Left renal pelvis (tissue), 4 donors: ENCODE data around the gene NR2F1. TPM values are rescaled to one million over a fixed set of nuclear protein-coding genes. Genes with fewer than 3 reads are reported as not detected.

Experiments used
- DNase-seq, 4 donors: peaks; one replicate each; pipeline ENCODE4 v3.0.0-alpha.2; 2013; ENCODE audit warnings: low read depth in 4 of 4, low spot score in 3 of 4
- polyA plus RNA-seq, 4 donors: library from polyadenylated mRNA; unstranded; fragments of 120-200 nt; gene quantifications; one replicate each; pipeline ENCODE4 v1.2.1, GENCODE V29; 2013; ENCODE audit not compliant: insufficient read length in 4 of 4

The NR2F1 gene
- polyA plus RNA-seq, 4 donors, result 223 to 932 (median 260) TPM

DNA sequence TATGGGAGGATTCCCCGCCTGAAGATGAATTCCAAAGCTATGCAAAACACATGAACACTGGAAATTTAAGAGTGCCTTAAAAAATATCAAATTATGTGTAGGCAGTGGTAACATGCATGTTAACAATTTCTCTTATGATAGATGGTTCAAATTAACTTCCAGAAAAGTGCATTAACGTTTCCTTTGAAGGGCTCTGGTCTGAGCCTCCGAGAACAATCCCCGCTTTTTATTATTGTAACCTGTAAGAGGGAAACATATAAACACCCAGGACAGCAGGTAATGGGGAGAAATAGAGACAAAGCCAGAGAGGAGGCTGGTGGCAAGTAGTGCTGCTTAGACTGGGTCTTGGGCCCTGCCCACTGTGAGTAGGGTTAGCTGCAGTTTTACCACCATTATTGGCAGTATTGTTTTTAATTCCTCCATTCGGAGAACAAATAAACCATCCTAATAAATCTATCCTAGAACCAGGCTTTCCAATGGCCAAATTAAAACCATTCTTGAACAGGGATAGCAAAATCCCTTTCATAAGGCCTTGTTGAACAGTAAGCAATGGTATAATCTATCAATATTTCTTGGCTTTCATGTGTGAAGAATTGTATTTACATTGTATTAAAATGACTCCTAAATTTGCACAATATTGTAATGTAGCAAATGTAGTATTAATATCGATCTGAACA is 6.3 kb downstream of the NR2F1 start:
- DNase-seq, result no peak

DNA sequence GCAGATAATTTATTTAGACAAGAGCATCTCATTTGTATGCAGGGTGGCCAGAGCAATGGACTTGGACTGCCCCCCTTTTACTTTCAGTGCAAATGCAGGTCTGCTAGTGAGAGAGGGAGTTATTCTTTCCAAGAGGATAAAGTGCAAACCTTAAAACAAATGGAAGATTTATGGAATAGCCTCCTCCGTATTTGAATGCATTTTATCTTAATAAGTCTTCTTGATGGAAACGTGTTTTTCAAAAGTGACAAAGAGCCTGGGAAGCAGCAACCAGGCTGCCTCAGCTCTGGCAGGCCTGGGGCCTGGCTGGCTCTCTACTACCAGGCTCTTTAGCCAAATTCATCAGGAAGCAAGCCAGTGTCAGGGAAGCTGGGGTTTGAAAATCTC is 6.8 kb downstream of the NR2F1 start:
- no peak for DNase-seq

DNA sequence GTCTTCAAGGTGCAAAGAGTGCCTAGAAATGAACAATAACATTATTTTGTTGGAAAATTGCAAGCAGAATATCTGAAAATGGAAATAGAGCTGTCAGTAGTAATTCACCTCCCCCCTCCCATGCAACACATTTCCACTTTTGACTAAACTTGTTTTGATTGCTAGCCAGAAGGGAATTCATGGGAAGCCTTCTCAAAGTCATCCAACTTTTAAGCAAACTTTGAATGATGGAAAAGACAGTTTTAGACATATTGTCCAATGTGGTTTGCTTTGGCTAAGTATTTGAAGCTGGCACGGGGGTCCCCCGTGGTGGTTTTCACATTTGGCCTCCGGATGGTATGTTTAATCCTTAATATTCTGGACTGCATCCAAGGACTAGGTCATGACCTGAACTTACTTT is 7.5 kb downstream of the NR2F1 start:
- DNase-seq, result no peak

DNA sequence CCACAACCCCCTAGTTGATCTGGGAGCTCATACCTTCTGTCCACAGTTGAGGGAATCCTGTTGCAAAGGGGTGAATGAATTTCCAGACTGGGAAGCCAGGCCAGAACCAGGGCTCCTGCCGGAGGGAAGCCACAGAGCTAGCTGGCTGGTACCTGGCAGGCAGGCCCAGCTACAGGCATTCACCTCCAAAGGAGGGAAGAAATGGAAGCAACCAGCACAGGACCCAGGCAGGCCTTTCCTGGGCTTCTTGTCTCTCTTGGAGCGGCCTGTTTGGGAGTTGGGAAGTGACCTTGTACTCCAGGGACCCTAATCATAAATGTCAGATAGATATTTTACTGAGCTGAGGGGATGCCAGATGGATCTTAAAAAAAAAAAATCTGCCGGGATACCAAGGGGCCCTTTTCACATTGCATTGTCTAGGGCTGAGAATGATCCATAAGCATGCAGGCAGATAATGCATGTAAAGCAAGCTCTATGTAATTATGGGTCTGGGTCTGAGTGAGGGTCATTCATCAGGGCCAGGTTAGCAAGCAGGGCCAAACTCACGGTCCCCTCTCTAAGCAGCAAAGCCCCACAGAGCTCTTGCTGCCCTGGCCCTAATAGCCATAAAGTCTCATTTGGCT is 8.4 kb downstream of the NR2F1 start:
- DNase-seq, result no peak

DNA sequence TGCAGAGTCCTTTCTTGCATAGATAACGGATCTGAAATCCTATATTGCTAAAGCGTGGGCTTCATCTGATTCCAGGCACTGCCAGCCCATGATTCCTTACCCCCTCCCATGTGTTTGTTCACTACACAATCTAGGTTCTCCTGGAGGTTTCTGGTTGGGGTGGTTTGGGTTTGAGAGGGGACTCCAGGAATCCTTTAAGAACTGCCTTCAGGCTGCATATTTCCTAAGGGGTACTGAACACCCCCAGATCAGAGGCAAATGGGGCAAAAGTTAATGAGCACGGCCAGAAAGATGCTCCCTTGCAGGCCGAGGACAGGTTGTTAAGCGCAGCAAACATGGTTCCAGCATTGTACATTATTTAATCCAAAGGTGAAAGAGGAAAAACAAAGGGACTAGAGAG is 9.9 kb downstream of the NR2F1 start:
- DNase-seq, result no peak

DNA sequence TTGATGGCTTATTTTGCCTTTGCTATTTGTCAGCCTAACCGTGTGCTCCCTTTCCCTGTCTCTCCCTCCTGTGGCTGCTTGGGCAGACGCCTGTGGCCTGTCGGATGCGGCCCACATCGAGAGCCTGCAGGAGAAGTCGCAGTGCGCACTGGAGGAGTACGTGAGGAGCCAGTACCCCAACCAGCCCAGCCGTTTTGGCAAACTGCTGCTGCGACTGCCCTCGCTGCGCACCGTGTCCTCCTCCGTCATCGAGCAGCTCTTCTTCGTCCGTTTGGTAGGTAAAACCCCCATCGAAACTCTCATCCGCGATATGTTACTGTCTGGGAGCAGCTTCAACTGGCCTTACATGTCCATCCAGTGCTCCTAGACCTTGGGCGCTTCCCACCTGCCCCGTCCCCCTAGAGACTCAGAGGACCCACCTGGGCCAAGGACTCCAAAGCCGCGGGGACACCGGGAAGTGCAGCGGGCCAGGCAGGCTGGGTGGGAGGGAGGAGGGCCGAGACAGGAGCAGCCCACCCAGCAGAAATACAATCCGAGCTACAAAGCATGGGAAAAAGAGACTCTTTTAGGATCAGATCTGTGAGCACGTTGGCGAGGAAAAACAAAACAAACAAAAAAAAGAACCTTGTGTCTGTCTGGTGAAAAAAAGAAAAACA is 10.6 kb downstream of the NR2F1 start:
- peak in 1 of 4 donors; percentile 38 for DNase-seq

DNA sequence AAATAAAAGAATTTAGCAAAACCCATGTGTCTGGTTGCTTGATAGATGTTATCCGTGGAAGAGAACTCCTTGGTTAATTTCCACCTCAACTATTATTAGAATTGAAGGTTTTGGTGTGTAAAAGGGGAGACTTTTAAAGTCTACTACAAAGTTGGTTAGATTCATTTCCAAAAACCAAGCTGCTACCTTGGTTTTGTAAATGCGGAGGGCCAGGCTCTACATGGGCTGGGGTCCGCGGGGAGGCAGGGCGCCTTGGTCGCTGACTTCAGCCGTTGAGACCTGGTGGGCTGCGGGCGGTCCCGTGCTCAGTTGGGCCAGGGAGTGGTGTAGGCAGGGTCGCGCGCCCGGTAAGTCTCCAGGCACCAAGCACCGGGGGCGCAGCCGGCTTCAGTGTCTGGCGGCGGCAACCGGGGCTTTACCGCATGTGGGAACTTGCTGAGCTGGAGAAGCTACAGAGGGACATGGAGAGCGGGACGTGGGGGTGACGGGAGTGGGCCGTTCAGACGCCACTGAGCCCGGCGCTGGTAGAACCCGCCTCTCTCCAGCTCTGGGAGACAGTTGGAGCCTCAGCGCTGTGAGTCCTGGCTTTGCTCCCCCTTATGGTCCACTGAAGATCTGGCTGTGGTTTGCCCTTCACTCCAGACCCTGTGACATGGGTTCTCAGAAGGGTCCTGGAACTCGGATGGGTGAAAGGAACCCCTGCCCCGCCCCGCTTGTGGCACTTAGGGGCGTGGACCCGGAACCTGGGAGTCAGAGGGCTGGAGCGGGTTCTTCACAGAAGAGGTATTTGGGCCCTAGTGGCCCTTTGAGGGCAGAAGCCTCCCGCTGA is 11.8 kb downstream of the NR2F1 start:
- peak in 1 of 4 donors; percentile 23 for DNase-seq

DNA sequence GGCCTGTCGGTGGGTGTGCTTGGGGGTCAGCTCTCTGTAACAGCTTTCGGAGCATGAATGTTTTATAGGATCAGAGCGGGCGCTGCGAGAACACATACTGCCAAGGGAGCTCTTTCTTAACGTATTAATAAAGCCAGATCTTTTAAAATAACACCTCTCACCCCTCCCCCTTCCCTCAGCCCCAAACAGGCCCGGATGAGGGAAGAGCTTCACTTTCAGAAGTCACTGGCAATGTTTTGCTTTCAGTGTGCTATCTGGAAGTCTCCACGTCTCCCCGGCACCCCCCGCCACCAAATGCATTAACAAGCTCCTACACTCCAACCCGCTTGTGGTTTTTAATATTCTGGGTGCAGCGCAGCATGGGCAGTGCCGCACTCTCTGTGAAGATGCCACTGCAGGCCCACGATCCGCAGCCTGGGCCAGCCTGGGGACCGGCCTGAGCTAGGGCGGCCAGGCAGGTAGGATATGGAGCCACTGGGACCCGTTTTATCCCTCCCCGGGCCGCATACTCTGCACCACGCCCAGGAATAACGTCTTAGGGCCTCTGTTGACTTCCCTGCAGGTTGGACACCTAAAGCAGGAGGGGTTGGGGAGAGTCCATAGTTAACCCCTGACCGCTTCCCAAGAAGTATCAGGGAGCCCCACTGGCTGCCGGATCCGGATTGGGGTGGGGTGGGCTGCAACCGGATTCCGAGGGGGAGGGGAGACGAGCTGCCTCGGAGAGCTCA is 12.6 kb downstream of the NR2F1 start:
- DNase-seq, result peak in 1 of 4 donors; percentile 31

DNA sequence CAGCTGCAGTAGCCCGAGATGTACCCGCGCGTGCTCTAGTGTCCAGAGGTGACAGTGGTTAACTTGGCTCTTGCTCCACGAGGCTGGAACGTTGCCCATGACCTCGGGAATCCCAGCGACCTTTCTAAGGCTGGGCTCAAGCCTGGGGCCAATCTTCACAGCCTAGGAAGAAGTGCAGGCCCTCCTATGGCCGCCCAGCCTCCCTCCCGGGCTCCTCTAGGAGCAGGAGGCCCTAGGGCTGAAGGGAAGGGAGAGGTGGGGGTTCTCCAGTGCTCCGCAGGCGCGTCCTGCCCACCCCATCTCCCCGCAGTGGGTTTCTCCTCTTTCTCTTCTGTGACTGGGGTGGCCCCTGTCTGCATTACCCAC is 13.3 kb downstream of the NR2F1 start:
- no peak for DNase-seq

DNA sequence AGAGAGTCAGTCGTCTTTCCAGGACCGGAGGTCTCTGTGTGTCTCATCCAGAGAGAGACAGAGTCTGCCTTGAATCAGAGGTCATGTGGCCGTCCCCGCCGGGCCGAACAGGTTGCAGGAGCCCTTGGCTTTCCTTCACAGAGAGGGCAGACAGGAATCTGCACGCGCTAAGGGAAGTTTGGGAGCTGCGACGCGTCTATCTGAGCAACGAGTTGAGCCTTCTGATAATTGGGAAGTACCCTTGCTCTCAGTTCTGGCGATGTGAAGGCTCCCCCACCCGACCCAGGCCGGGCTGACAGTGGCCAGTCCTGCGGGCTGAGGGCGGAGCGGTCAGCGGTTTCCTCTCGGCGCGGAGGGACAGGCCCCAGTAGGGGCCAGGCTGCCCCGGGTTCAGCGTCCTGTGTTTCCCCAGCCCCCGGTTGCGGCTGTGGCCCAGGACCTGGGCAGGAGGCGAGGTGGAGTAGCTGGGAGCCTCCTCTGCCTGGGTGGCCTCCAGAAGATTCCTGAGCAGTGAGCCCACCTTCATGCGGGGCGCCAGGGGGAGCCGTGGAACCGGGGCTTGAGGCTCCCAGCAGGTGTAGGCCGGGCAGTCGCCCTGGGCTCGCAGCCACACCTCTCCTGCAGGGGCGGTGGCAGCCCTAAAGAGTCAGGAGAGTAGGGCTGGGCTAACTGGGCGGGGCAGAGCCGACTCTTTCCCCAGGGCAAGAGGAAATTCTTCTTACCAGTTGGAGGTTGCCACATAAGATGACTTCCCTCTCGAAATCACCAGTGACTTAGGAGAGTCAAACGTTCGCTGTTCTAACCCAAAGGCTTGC is 13.9 kb downstream of the NR2F1 start:
- DNase-seq, result no peak

DNA sequence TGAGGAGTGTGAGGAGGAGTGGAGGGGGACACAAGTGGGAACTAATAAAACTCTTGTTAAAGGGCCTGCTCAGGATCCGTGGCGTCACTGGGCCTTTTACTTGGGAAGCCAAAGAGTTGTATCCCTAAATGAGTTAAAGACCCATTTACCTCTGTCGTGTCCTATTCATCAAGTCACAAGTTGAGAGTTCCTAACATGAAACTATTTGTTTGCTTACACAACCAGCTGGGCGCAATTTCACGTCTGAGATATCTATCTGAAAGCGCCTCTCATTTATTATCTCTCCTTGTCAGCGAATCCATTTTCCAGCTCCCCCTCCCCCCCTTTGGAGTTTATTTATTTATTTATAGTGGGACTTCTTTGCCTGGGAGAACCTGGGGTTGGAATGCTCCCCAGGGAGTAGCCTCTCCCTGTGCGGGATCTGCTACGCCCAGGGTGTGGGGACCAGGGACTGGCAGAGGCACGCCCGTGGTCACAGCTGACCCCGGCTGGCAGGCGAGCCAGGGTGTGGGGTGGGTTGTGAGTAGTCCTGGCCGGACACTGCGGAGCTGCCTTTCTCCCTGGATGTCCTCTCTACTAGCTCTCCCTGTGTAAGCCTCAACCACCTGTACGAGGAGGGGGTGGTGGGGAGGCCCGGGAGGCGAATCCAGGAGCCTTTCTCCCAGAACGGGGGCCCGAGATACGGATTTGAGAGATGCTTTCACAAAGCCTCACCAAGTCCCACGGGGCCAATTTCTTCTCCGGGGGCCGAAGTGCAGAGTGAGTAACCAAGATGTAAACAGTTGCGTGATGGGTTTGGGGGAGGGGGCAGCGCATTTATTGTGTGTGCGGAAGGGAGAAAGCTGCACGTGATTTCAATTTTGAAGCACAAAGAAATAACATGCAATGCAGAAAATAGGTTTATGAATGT is 15.3 kb downstream of the NR2F1 start:
- peak in 2 of 4 donors; percentile 16 to 23 for DNase-seq

DNA sequence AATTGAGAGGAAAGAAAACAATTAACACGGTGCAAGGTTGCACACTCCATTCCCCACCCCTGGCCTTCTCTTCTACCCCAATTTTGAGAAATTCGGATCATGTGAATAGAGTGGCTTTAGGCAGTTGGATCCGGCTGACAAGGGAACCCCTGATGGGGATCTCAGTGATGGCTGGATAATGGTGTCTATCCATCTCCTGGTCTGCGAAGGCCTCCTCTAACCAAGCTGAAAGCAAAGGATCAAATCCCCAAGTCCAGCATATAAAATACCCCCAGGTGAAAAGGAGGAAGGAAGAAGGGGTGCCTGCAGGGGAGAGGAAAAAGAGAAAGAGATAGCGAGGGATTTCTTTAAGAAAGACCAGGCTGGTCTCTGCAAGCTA is 16.0 kb downstream of the NR2F1 start:
- peak in 1 of 4 donors; percentile 14 for DNase-seq

DNA sequence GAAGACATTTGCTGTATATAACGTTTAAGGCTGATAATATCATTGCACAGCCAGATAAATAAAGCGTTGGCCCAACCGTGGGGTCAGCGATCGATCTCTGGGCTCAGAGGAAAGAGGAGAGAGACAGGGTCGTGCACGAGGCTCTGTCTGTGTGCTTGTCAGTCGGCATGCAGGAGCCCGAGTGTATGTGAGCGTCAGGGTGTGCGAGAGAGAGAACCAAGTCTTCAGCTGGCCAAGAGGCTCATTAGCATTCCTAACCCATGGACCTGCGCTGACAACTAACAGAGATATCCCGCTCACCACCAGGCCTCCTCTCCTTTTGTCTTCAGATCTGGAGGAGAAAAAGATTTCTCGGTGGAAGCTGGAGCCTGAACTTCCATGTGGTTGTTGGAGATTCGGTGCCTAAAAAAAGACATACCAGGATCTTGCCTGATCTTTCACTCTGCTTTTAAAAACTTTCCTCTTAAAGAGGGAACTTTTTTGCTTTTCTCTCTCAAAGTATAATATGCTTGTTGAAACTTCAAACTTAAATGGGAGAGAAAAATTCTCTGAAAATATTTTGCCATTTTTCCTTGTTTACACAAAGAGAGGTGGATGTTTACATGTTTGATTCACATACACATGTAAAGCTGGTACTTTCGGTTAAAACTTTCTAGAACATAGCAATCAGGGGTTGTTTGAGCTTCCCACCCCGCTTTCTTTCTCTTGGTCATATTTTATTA is 16.5 kb downstream of the NR2F1 start:
- peak in 2 of 4 donors; percentile 52 to 53 for DNase-seq

DNA sequence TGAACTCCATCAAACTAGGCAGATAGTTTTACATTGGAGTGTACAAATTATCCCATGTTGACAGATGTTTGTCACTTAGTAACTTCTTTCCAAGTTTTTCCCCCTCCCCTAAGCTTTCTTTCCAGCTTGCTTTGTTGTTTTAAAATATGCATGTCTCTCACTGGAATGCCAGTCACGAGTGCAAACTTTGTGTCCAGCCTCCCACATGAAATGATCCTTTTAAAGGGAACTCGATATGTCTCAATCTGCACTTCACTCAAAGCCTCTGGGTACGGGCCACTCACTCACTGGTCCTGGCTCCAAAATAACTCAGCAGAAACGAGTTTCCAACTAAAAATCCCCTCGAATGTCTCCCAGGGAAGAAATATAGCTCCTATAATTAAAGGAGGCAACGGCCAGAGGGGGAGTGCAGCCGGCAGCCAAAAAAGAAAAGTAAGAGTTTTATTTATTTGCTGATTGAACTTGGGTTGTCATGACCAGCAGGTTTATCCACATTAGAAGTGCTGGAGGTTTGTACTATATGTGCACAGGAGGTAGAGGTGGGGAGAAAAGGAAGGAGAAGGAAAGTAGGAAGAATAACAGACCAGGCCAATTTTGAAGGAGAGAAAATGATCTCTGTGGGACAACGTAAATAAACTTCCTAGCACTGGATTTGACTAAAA is 17.5 kb downstream of the NR2F1 start:
- peak in 1 of 4 donors; percentile 68 for DNase-seq

DNA sequence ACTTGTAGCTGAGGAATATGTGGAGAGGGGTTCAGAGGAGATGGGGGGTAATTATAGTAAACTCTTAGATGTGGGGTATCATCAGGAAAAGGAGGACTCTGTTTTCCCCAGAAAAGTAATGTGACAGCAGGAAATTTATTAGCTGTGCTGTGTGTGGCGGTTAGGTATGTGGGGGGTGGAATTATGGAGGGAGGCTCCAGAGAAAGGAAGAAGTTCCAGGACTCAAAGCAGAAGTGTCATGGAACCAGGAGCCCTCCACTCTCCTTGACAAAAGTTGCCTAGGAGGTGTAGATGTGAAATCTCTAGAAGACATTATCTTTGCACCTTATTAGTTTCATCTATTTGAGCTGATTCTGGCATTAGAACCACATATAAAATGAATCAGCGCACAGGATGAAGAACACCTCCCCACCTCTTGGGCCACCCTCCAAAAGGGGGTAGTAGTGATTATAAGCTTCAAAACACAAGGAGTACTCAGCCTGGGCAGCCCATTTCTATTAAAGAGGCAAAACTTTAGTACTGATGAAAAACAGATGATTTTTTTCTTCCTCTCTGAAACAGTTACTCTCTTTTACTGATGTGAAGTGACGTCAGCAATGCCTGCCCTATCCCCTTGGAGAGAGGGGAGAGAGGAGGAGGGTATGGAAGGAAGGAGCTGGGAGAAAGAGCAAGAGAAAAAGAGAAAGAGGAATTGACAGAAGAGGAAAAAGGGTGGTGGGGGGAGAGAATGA is 18.2 kb downstream of the NR2F1 start:
- peak in 1 of 4 donors; percentile 56 for DNase-seq

DNA sequence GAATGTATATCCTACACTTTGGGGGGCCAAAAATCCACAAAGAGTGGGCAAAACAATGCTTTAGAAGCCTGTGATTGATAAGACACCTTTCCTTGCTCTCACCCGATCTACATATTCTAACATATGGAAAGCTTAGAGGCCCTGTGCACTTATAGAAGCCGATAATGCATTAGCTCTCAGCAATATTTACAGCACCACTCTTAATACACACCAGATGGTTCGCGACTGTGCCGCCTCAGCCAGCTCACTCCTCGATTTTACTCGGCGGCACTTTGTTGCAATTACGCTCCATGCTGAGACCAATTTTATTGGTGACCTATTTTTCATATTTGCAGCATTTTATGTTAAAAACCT is 18.8 kb downstream of the NR2F1 start:
- DNase-seq, result peak in 1 of 4 donors; percentile 14
